Measurements from ENCODE around the gene MAP2K6. TPM values are rescaled to one million over a fixed set of nuclear protein-coding genes. Genes with fewer than 3 reads are reported as not detected.
A peak's percentile ranks its signal among the peaks of the same experiment; 100 is the strongest.

MAP2K6 gene
- polyA plus RNA-seq, 1 experiment: 1.2 TPM

DNA sequence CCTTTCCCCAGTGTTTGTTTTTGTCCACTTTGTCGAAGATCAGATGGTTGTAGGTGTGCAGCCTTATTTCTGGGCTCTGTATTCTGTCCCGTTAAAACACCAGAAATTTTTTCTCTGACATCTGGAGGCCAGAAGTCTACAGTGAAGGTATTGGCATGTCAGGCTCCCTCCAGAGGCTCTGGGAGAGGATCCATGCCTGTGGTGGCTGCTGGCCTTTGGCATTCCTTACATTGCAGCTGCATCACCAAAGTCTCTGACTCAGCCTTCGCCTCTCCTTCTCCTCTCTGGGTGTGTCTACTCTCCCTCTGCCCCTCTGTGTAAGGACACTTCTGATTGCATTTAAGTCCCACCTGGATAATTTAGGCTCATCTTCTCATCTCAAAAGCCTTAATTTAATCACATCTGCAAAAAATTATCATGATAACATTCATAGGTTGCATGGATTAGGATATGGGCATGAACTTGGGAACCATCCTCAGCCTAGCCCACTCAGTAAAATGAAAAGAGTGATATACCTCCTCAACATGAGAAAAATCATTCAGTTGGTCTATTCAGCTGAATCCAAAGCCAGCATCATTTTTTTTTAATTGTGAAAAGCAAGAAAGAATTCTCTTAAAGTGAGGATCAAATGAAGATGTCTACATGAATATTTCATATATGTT, 78.0 kb downstream of the MAP2K6 start:
- Histone ChIP-seq H3K27me3 (ENCODE audit: control insufficient read depth, insufficient read depth, low read length) (no peaks in the 10 kb centered on the region), H3K36me3 (ENCODE audit: control insufficient read depth, insufficient read depth, low read length) (no peaks in the 10 kb centered on the region), H3K4me3 (ENCODE audit: low read depth, low read length) (no peak overlapping the region)
- POLR2A ChIA-PET: interaction anchor here (0.7 kb wide), 1 partner anchor 360 kb away, joined by 4 read pairs; no protein-coding TSS in a partner anchor
- TF ChIP-seq, protein P1, sequence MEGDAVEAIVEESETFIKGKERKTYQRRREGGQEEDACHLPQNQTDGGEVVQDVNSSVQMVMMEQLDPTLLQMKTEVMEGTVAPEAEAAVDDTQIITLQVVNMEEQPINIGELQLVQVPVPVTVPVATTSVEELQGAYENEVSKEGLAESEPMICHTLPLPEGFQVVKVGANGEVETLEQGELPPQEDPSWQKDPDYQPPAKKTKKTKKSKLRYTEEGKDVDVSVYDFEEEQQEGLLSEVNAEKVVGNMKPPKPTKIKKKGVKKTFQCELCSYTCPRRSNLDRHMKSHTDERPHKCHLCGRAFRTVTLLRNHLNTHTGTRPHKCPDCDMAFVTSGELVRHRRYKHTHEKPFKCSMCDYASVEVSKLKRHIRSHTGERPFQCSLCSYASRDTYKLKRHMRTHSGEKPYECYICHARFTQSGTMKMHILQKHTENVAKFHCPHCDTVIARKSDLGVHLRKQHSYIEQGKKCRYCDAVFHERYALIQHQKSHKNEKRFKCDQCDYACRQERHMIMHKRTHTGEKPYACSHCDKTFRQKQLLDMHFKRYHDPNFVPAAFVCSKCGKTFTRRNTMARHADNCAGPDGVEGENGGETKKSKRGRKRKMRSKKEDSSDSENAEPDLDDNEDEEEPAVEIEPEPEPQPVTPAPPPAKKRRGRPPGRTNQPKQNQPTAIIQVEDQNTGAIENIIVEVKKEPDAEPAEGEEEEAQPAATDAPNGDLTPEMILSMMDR (IDR thresholded peaks at IDR 0.05; ENCODE audit: insufficient read depth, low read depth, low read length): no peak
- peak; percentile 81 for DNase-seq (ENCODE audit: low read depth)
- CTCF ChIA-PET: interaction anchor here (1.2 to 2.0 kb wide), 2 partner anchors 9 to 31 kb away, joined by 4 to 9 read pairs; no protein-coding TSS in a partner anchor

- DNase-seq (ENCODE audit: low read depth): no peak
- H3K27me3 ChIP-seq (ENCODE audit: control insufficient read depth, insufficient read depth, low read length): no peaks in the 10 kb centered on the region
- H3K4me3 ChIP-seq (ENCODE audit: low read depth, low read length): no peak overlapping the region
- no peaks in the 10 kb centered on the region for H3K36me3 ChIP-seq (ENCODE audit: control insufficient read depth, insufficient read depth, low read length)
- ChIA-PET CTCF (no interaction called here), POLR2A (no interaction called here)
- TF ChIP-seq, protein P1 (IDR thresholded peaks at IDR 0.05; ENCODE audit: insufficient read depth, low read depth, low read length): no peak
Measured at GRCh38 chr17:69495787-69496186, 81.3 kb downstream of the MAP2K6 start.

GRCh38 chr17:69497161-69497560, 82.7 kb downstream of the MAP2K6 start:
- ChIA-PET POLR2A (no interaction called here), CTCF (no interaction called here)
- H3K36me3 ChIP-seq (ENCODE audit: control insufficient read depth, insufficient read depth, low read length): no peaks in the 10 kb centered on the region
- no peaks in the 10 kb centered on the region for H3K27me3 ChIP-seq (ENCODE audit: control insufficient read depth, insufficient read depth, low read length)
- TF ChIP-seq, protein P1 (IDR thresholded peaks at IDR 0.05; ENCODE audit: insufficient read depth, low read depth, low read length): no peak
- H3K4me3 ChIP-seq (ENCODE audit: low read depth, low read length): no peak overlapping the region
- DNase-seq (ENCODE audit: low read depth): no peak

DNA sequence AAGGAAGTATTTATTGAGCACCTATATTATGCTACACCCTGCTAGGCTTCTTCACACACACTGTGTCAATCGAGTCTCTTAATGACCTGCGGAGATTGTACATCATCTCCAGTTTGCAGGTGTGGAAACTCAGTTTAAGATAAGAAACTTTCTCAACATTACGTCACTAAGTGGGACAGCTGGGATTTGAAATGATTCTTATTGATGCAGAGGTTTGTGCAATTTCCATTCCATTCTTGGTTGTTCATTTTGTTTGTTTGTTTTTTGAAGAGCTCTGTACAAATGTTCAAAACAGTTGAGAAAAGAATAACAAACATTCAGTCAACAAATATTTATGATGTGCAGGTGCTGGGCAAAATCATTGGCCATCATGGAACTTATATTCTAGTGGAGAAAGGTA, 84.8 kb downstream of the MAP2K6 start:
- ChIA-PET CTCF (interaction anchor here (2.1 kb wide), 1 partner anchor 23 kb away, joined by 6 read pairs; no protein-coding TSS in a partner anchor), POLR2A (no interaction called here)
- TF ChIP-seq, protein P1 (IDR thresholded peaks at IDR 0.05; ENCODE audit: insufficient read depth, low read depth, low read length): no peak
- H3K4me3 ChIP-seq (ENCODE audit: low read depth, low read length): no peak overlapping the region
- H3K36me3 ChIP-seq (ENCODE audit: control insufficient read depth, insufficient read depth, low read length): no peaks in the 10 kb centered on the region
- DNase-seq (ENCODE audit: low read depth): no peak
- no peaks in the 10 kb centered on the region for H3K27me3 ChIP-seq (ENCODE audit: control insufficient read depth, insufficient read depth, low read length)

DNA sequence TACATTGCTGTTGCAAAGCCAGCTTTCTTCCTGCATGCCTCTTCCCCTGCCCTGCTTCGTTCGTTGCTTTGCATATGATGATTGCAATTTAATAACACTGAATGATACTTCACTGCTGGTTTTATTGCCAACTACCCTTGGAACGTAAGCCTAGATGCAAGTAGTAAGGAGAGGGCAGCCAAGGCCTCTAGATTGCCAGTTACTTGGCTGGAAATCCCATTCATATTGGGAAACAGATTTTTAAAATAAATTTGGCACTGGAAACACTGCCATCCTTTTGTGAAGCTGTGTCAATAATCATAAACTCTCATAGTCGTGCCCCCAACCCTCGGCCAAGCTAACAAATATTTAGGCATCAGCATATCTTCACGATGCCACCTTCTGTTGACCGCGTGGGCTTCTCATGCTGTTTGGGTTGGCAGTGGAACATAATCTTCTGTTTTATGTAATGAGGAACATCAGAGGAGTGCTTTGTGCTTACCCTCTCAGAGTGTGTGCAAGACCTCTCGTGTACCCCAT, 86.5 kb downstream of the MAP2K6 start:
- POLR2A ChIA-PET: interaction anchor here (0.6 kb wide), 4 partner anchors 16 to 236 kb away, joined by 6 to 10 read pairs (median 8); no protein-coding TSS in a partner anchor
- Histone ChIP-seq H3K4me3 (ENCODE audit: low read depth, low read length) (no peak overlapping the region), H3K36me3 (ENCODE audit: control insufficient read depth, insufficient read depth, low read length) (no peaks in the 10 kb centered on the region), H3K27me3 (ENCODE audit: control insufficient read depth, insufficient read depth, low read length) (no peaks in the 10 kb centered on the region)
- TF ChIP-seq, protein P1 (IDR thresholded peaks at IDR 0.05; ENCODE audit: insufficient read depth, low read depth, low read length): no peak
- CTCF ChIA-PET: interaction anchor here (0.5 to 2.7 kb wide), 4 partner anchors 9 to 240 kb away, joined by 3 to 9 read pairs (median 6); no protein-coding TSS in a partner anchor
- DNase-seq (ENCODE audit: low read depth): no peak
